ENCODE measurements around the gene RPL10. TPM values are rescaled to one million over a fixed set of nuclear protein-coding genes. Genes with fewer than 3 reads are reported as not detected.

Gene RPL10
- total and polyA plus RNA-seq, 2 of the 13 experiments (the other 11 are each of a cell fraction or from before 2014, with no cell fraction given), result 2,381 to 4,713 TPM

- no peak for TF ChIP-seq STAT6 (CRISPR knock-in tag; IDR thresholded peaks at IDR 0.05; ENCODE audit: borderline replicate concordance)
- TF ChIP-seq NRL (CRISPR knock-in tag; IDR thresholded peaks at IDR 0.05; ENCODE audit: borderline replicate concordance), result no peak
- peak; percentile 12; the same call in 1 of the 2 replicates for TF ChIP-seq ZGPAT (CRISPR knock-in tag; IDR thresholded peaks at IDR 0.05)
- TF ChIP-seq ZNF569 (CRISPR knock-in tag; IDR thresholded peaks at IDR 0.05; ENCODE audit: borderline replicate concordance), result 0 out of 2 replicates have a peak, but pooled peaks have one; percentile 66
- no peak for TF ChIP-seq ZSCAN20 (CRISPR knock-in tag; IDR thresholded peaks at IDR 0.05; ENCODE audit: borderline replicate concordance)
- TF ChIP-seq ZNF546 (CRISPR knock-in tag; conservative IDR thresholded peaks at IDR 0.05), result peak; percentile 35; the same call in 1 of the 2 replicates
- TF ChIP-seq BCL6 (CRISPR knock-in tag; IDR thresholded peaks at IDR 0.05), result 0 out of 2 replicates have a peak, but pooled peaks have one; percentile 7
- TF ChIP-seq ARNT (IDR thresholded peaks at IDR 0.05), result no peak
- TF ChIP-seq GTF3A (CRISPR knock-in tag; conservative IDR thresholded peaks at IDR 0.05), result no peak
- no peak for TF ChIP-seq EEA1 (CRISPR knock-in tag; IDR thresholded peaks at IDR 0.05; ENCODE audit: borderline replicate concordance)
- TF ChIP-seq RXRB (CRISPR knock-in tag; IDR thresholded peaks at IDR 0.05; ENCODE audit: borderline replicate concordance), result peak; percentile 49; the same call in 1 of the 2 replicates
- TF ChIP-seq ZNF7 (CRISPR knock-in tag; IDR thresholded peaks at IDR 0.05), result no peak
- 0 out of 2 replicates have a peak, but pooled peaks have one; percentile 24 for TF ChIP-seq ZSCAN30 (CRISPR knock-in tag; IDR thresholded peaks at IDR 0.05)
- peak; percentile 57; the same call in 1 of the 2 replicates for TF ChIP-seq ZNF839 (CRISPR knock-in tag; IDR thresholded peaks at IDR 0.05; ENCODE audit: borderline replicate concordance)
- no peak for TF ChIP-seq CREBL2 (CRISPR knock-in tag; IDR thresholded peaks at IDR 0.05; ENCODE audit: borderline replicate concordance)
- TF ChIP-seq EZH2 (conservative IDR thresholded peaks at IDR 0.05; ENCODE audit: low read depth, low read length), result no peak
- TF ChIP-seq MBD4 (IDR thresholded peaks at IDR 0.05; ENCODE audit: borderline replicate concordance, low read length), result no peak
- TF ChIP-seq RFX5 (IDR thresholded peaks at IDR 0.05; ENCODE audit: low read depth, low read length), result no peak
- no peak for TF ChIP-seq PRDM4 (CRISPR knock-in tag; IDR thresholded peaks at IDR 0.05; ENCODE audit: borderline replicate concordance)
- TF ChIP-seq ZNF207 (IDR thresholded peaks at IDR 0.05; ENCODE audit: borderline replicate concordance), result no peak
- no peak for TF ChIP-seq GFI1 (CRISPR knock-in tag; IDR thresholded peaks at IDR 0.05; ENCODE audit: borderline replicate concordance)
Observed at GRCh38 chrX:154397888-154398667, at the start of gene RPL10 (continued).

Measured in HepG2 (cell line).